HepG2 (cell line): Measurements from ENCODE around the gene GDF15. TPM values are rescaled to one million over a fixed set of nuclear protein-coding genes. Genes with fewer than 3 reads are reported as not detected.

Experiments
- CBX1 ChIP-seq: IDR thresholded peaks from one replicate; pipeline ENCODE4 v1.6.1; 2016; ENCODE audit warnings: antibody characterized with exemption, low read depth
- CEBPB ChIP-seq: IDR thresholded peaks from 2 replicates; pipeline ENCODE4 v1.6.1; 2011; ENCODE audit warnings: low read depth, low read length, improper control_type of control experiment, borderline replicate concordance
- ELF1 ChIP-seq: sonication (generic); formaldehyde crosslinking; IDR thresholded peaks from 2 replicates; pipeline ENCODE4 v1.4.0; 2020; ENCODE audit warnings: missing genetic modification reagents
- EP300 ChIP-seq, 3 experiments: sonication (generic) in 1 of 3; formaldehyde crosslinking in 1 of 3; IDR thresholded peaks; 2 replicates each; pipeline versions ENCODE4 v1.5.1 to v1.6.1; 2011 to 2020; ENCODE audit warnings: low read depth in 2 of 3, low read length in 2 of 3, borderline replicate concordance in 1 of 3, improper control_type of control experiment in 1 of 3, mild to moderate bottlenecking in 1 of 3, missing genetic modification reagents in 1 of 3, moderate library complexity in 1 of 3
- ESRRA ChIP-seq: sonication (generic); formaldehyde crosslinking; IDR thresholded peaks from 2 replicates; pipeline ENCODE4 v1.5.1; 2020; ENCODE audit warnings: mild to moderate bottlenecking, low read depth, missing genetic modification reagents
- HES4 ChIP-seq: sonication (generic); formaldehyde crosslinking; IDR thresholded peaks from 2 replicates; pipeline ENCODE4 v1.9.0; 2021; ENCODE audit warnings: mild to moderate bottlenecking, missing genetic modification reagents, borderline replicate concordance
- KMT2B ChIP-seq: IDR thresholded peaks from 2 replicates; pipeline ENCODE4 v1.6.1; 2016; ENCODE audit warnings: missing genetic modification reagents, missing compliant biosample characterization
- MEF2D ChIP-seq: sonication (generic); formaldehyde crosslinking; IDR thresholded peaks from 2 replicates; pipeline ENCODE4 v1.5.1; 2020; ENCODE audit warnings: mild to moderate bottlenecking, missing genetic modification reagents
- MTF1 ChIP-seq: sonication (generic); formaldehyde crosslinking; IDR thresholded peaks from 2 replicates; pipeline ENCODE4 v1.5.0; 2020; ENCODE audit warnings: missing genetic modification reagents
- RBM39 ChIP-seq: fragments of 200-400 bp; formaldehyde crosslinking; IDR thresholded peaks from one replicate; pipeline ENCODE4 v1.6.1; 2018; ENCODE audit warnings: antibody characterized with exemption, mild to moderate bottlenecking, low read depth, low read length; ENCODE audit not compliant: poor library complexity, severe bottlenecking
- SMC3 ChIP-seq: IDR thresholded peaks from 2 replicates; pipeline ENCODE4 v1.6.1; 2011; ENCODE audit warnings: low read length, improper control_type of control experiment
- SOX6 ChIP-seq, 2 experiments: fragments of 450-650 bp in 1 of 2; sonication (generic) in 1 of 2; formaldehyde crosslinking in 1 of 2; IDR thresholded peaks; 2 replicates each; pipeline versions ENCODE4 v1.4.0 to v1.6.1; 2017 to 2020; ENCODE audit warnings: antibody characterized with exemption in 1 of 2, mild to moderate bottlenecking in 1 of 2, missing genetic modification reagents in 1 of 2
- TOPORS ChIP-seq: sonication (generic); formaldehyde crosslinking; IDR thresholded peaks from 2 replicates; pipeline ENCODE4 v1.8.0; 2023; ENCODE audit warnings: mild to moderate bottlenecking, missing genetic modification reagents
- U2AF2 ChIP-seq: fragments of 200-400 bp; formaldehyde crosslinking; IDR thresholded peaks from 2 replicates; pipeline ENCODE4 v1.6.1; 2017; ENCODE audit warnings: low read depth, mild to moderate bottlenecking, low read length
- XRCC5 ChIP-seq: fragments of 200-400 bp; formaldehyde crosslinking; optimal IDR thresholded peaks from 2 replicates; pipeline ENCODE3; 2017; ENCODE audit warnings: mild to moderate bottlenecking, low read length
- ZNF510 ChIP-seq: sonication (generic); formaldehyde crosslinking; IDR thresholded peaks from 2 replicates; pipeline ENCODE4 v1.4.0; 2020; ENCODE audit warnings: low read depth, mild to moderate bottlenecking, missing genetic modification reagents
- ZNF841 ChIP-seq: sonication (generic); formaldehyde crosslinking; IDR thresholded peaks from 2 replicates; pipeline ENCODE4 v1.8.1; 2023; ENCODE audit warnings: missing genetic modification reagents, borderline replicate concordance
- polyA plus RNA-seq, 8 experiments: library from polyadenylated mRNA; depleted of rRNA in 3 of 8; stranded (reverse) in 7 of 8; unstranded in 1 of 8; fragments of >200 nt; fragmentation: Illumina TruSeq in 4 of 8; extraction: Trizol in 4 of 8; gene quantifications; 2 replicates each; pipeline versions ENCODE4 v1.2.1 to v1.2.3, GENCODE V29; 2011 to 2016; ENCODE audit warnings: low read depth in 4 of 8, missing spikeins in 1 of 8, mixed read lengths in 1 of 8; ENCODE audit not compliant: insufficient read depth in 1 of 8
- total RNA-seq, 5 experiments: library from RNA; depleted of rRNA; stranded (reverse); fragments of >200 nt; fragmentation: Illumina TruSeq; extraction: Trizol; gene quantifications; 2 replicates each; pipeline ENCODE4 v1.2.3, GENCODE V29; 2016; ENCODE audit warnings: low read depth in 1 of 5
- TF ChIP-seq, protein P1 (sequence below): sonication (generic); formaldehyde crosslinking; IDR thresholded peaks from 2 replicates; pipeline ENCODE4 v1.5.0; 2020; ENCODE audit warnings: mild to moderate bottlenecking, missing genetic modification reagents
- TF ChIP-seq, protein P2 (sequence below): sonication (generic); formaldehyde crosslinking; IDR thresholded peaks from 2 replicates; pipeline ENCODE4 v1.9.0; 2021; ENCODE audit warnings: missing genetic modification reagents, borderline replicate concordance

Gene GDF15
- total and polyA plus RNA-seq, 2 of the 13 experiments (the other 11 are each of a cell fraction or from before 2014, with no cell fraction given): 146 to 422 TPM

DNA sequence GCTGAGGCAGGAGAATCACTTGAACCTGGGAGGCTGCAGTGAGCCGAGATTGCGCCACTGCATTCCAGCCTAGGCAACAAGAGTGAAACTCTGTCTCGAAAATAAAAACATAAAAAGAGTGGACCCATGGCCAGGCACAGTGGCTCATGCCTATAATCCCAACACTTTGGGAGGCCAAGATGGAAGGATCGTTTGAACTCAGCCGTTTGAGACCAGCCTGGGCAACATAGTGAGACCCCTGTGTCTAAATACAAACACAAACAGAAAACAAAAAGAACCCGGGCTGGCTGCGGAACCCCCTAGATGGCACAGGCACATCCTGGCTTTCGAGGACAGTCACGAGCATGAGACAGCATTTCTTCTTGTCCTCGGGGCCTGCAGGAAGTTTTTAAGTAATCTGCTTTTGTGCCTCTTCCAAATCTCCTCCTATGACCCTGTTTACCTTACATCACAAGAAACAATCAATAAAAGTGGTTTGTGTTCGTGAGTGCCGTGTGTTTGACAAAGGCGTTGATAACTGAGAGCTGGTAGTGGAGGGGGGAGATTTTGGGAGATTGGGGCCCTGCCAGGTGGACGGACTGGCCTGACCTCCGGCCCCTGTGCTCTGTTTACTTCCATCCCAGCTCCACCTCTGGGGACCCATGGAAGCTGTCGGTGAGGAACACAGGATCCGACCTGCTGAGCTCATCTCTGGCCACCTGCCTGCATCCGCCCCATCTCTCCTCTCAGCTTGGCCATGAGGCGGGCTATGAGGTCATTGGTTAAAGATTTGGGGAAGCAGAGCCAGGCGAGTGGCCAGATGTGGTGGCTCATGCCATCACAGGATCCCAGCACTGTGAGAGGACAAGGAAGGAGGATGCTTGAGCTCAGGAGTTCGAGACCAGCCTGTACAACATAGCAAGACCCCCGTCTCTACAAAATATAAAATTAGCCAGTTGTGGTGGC, 5.9 kb upstream of the GDF15 start (continued):
- TF ChIP-seq, protein P1, sequence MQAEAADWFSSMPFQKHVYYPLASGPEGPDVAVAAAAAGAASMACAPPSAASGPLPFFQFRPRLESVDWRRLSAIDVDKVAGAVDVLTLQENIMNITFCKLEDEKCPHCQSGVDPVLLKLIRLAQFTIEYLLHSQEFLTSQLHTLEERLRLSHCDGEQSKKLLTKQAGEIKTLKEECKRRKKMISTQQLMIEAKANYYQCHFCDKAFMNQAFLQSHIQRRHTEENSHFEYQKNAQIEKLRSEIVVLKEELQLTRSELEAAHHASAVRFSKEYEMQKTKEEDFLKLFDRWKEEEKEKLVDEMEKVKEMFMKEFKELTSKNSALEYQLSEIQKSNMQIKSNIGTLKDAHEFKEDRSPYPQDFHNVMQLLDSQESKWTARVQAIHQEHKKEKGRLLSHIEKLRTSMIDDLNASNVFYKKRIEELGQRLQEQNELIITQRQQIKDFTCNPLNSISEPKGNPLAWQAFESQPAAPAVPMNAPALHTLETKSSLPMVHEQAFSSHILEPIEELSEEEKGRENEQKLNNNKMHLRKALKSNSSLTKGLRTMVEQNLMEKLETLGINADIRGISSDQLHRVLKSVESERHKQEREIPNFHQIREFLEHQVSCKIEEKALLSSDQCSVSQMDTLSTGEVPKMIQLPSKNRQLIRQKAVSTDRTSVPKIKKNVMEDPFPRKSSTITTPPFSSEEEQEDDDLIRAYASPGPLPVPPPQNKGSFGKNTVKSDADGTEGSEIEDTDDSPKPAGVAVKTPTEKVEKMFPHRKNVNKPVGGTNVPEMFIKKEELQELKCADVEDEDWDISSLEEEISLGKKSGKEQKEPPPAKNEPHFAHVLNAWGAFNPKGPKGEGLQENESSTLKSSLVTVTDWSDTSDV (CRISPR knock-in tag): no peak
- TF ChIP-seq ESRRA (CRISPR knock-in tag) (peak; percentile 84; the same call in 1 of the 2 replicates), EP300 (IDR thresholded peaks at IDR 0.05; ENCODE audit: low read depth in 2 of 2, low read length in 2 of 2) (peak; percentile 15 to 97; a peak in 2 of 4 replicates), EP300 (CRISPR knock-in tag; IDR thresholded peaks at IDR 0.05; ENCODE audit: borderline replicate concordance) (peak; percentile 96), XRCC5 (peak; percentile 57), U2AF2 (no peak), ELF1 (CRISPR knock-in tag) (peak; percentile 67), CEBPB (peak; percentile 44; the same call in 1 of the 2 replicates), KMT2B (CRISPR knock-in tag) (0 out of 2 replicates have a peak, but pooled peaks have one; percentile 44), TOPORS (peak; percentile 92; the same call in 1 of the 2 replicates), RBM39 (no peak), SOX6 (IDR thresholded peaks at IDR 0.05) (no peak), SOX6 (CRISPR knock-in tag; IDR thresholded peaks at IDR 0.05) (peak; percentile 100), CBX1 (no peak), ZNF841 (peak; percentile 76; the same call in 1 of the 2 replicates), MTF1 (CRISPR knock-in tag) (no peak), MEF2D (CRISPR knock-in tag) (peak; percentile 97), ZNF510 (CRISPR knock-in tag) (0 out of 2 replicates have a peak, but pooled peaks have one; percentile 35), SMC3 (no peak), HES4 (CRISPR knock-in tag) (no peak; the same call in 1 of the 2 replicates)
- TF ChIP-seq, protein P2, sequence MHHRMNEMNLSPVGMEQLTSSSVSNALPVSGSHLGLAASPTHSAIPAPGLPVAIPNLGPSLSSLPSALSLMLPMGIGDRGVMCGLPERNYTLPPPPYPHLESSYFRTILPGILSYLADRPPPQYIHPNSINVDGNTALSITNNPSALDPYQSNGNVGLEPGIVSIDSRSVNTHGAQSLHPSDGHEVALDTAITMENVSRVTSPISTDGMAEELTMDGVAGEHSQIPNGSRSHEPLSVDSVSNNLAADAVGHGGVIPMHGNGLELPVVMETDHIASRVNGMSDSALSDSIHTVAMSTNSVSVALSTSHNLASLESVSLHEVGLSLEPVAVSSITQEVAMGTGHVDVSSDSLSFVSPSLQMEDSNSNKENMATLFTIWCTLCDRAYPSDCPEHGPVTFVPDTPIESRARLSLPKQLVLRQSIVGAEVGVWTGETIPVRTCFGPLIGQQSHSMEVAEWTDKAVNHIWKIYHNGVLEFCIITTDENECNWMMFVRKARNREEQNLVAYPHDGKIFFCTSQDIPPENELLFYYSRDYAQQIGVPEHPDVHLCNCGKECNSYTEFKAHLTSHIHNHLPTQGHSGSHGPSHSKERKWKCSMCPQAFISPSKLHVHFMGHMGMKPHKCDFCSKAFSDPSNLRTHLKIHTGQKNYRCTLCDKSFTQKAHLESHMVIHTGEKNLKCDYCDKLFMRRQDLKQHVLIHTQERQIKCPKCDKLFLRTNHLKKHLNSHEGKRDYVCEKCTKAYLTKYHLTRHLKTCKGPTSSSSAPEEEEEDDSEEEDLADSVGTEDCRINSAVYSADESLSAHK (CRISPR knock-in tag): no peak
